G401.6 (cell line): Measurements from ENCODE around the gene COX19.

Source experiments
- FAIRE-seq: peaks from 2 replicates; lab custom pipeline; 2012; peaks lifted over from hg19 to GRCh38; lab: Jason Lieb, UNC

The COX19 gene

GRCh38 chr7:991729-992656, 16.6 kb upstream of the COX19 start:
- no peak for FAIRE-seq

GRCh38 chr7:990933-991728, 15.8 kb upstream of the COX19 start:
- FAIRE-seq, result no peak

DNA sequence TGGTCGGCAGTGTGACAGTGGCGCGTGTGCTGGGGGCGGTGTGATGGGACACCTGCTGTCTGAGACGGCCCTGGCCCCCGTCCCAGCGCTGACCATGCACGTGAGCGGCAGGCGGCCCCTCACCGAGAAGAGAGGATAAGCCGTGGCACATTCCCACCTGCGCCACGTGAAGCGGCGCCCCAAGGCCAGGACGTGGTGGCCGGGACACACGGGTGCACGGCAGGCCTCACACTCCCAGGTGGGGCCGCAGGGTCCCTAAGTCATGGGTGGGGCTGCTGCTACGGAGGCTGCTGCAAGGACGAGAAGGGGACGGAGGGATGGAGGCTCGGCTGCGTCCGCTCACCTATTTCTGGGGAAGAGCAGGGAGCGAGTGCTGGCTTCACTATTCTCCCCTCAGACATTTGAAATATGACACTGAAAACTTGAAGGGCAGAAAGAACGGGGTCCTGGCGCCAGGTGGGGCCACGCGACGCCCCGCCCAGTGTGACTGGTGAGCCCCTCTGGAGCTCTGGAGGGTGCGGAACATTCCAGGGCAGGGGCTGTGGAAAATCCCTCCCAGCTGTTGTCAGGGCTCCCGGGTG, 15.1 kb upstream of the COX19 start:
- no peak for FAIRE-seq

GRCh38 chr7:988963-989529, 13.7 kb upstream of the COX19 start:
- FAIRE-seq, result no peak

GRCh38 chr7:988426-988911, 13.1 kb upstream of the COX19 start:
- FAIRE-seq, result no peak

DNA sequence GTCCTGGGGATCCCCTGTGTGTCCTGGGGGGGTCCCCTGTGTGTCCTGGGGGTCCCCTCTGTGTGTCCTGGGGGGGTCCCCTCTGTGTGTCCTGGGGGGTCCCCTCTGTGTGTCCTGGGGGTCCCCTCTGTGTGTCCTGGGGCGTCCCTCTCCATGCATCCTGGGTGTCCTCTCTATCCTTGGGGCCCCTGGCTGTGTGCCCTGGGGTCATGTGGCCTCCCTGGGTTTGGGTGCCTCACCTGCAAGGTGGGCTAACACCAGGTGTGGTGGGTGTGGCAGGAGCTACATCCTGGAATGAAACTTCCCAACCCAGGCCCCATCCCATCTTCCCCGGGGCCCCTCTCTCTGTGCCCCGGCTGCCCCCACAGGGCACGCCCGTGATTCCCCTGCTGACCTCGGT, 12.6 kb upstream of the COX19 start:
- FAIRE-seq, result no peak

DNA sequence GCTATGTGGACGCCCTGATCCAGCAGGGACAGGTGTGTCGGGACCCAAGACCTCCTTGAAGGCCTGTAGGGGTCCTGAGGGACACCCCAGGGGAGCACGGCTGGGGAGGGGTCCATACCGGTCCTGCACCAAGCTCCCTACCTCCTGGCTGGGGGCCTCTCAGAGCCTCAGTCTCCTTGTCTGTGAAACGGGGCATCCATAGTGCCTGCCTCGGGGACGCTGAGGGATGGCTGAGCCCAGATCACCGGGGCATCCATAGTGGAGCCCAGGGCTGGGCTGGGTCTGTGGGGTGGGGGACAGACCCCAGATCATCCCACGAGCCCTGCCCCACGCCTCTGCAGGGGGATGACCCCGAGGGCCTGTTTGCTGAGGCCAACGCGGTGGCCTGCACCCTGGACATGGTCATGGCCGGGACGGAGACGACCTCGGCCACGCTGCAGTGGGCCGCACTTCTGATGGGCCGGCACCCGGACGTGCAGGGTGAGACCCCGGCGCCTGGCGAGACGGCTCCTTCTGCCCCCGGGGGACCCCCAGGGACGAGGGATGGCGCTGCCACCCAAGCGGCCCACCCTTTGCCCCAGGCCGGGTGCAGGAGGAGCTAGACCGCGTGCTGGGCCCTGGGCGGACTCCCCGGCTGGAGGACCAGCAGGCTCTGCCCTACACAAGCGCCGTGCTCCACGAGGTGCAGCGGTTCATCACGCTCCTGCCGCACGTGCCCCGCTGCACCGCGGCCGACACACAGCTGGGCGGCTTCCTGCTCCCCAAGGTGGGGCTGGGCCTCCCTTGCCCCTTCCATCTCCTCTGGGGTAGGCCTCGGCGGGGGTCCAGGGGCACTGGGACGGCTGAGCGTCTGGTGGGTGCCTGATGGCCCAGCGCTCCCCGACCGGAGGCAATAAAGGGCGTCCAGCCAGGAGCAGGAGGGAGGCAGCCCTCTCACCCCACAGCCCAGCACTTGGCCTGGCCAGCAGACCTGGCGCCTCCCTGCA, 11.7 kb upstream of the COX19 start:
- no peak for FAIRE-seq

GRCh38 chr7:985915-986741, 10.8 kb upstream of the COX19 start:
- no peak for FAIRE-seq

DNA sequence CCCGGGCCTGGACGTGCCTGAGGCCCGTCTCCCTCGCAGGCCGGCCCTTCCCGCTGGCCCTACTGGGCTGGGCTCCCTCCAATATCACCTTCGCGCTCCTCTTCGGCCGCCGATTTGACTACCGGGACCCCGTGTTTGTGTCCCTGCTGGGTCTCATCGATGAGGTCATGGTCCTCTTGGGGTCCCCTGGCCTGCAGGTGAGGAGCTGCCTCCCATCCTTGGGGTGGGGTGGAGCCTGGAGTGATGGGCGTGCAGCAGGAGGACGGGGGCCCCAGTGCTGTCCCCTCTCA, 9.7 kb upstream of the COX19 start:
- no peak for FAIRE-seq

GRCh38 chr7:984361-985126, 9.2 kb upstream of the COX19 start:
- FAIRE-seq, result no peak

GRCh38 chr7:983616-984071, 8.3 kb upstream of the COX19 start:
- no peak for FAIRE-seq

GRCh38 chr7:983004-983615, 7.8 kb upstream of the COX19 start, which contains the start of gene CYP2W1:
CYP2W1 (plus strand) TSS chr7:983181; CDS start chr7:983212, 31 bp downstream.
- no peak for FAIRE-seq

DNA sequence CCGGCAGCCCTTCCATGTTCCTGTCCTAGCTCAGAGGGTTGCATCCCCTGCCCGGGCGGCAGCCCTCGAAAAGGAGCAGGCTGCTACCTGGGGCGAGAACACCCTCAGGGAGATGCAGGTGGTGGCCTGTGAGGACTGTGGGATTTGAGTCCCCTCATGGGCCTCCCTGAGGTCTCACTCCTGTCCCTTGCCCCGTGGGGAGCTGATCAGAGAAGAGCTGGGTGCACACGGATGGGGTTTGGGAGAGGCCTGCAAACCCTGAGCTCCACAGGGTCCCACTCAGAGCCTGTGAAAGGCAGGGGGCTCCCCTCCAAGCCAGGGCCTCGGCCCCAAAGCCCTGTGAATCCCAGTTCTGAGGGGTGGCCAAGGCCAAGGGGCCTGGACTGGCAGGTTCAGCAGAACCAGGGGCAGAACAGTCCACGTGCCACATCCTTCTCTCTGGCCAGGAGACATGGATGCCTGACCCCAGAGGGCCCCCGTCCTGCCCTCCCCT, 7.2 kb upstream of the COX19 start:
- no peak for FAIRE-seq

GRCh38 chr7:981793-982510, 6.6 kb upstream of the COX19 start:
- no peak for FAIRE-seq

- FAIRE-seq, result no peak
Measured at GRCh38 chr7:979886-980571, 4.7 kb upstream of the COX19 start.

GRCh38 chr7:979151-979550, 3.8 kb upstream of the COX19 start:
- FAIRE-seq, result no peak

GRCh38 chr7:978416-979091, 3.2 kb upstream of the COX19 start:
- no peak for FAIRE-seq
